Endodermal cell (in vitro differentiated cells): Measurements from ENCODE around the gene SLC22A16. TPM values are rescaled to one million over a fixed set of nuclear protein-coding genes. Genes with fewer than 3 reads are reported as not detected.

Experiments
- DNase-seq: peaks from one replicate; pipeline ENCODE4 v3.0.0-alpha.2; 2017
- H3K27ac ChIP-seq: 2 replicates; pipeline ENCODE4 v1.5.1; 2013; ENCODE audit warnings: mild to moderate bottlenecking, low read depth, low read length, moderate library complexity
- H3K27me3 ChIP-seq: 2 replicates; pipeline ENCODE4 v1.6.1; 2013; ENCODE audit warnings: mild to moderate bottlenecking, low read length, moderate library complexity; ENCODE audit not compliant: insufficient read depth, control insufficient read depth, poor library complexity, severe bottlenecking
- H3K36me3 ChIP-seq: 2 replicates; pipeline ENCODE4 v1.7.0; 2013; ENCODE audit warnings: mild to moderate bottlenecking, low read length, moderate library complexity; ENCODE audit not compliant: control insufficient read depth, insufficient read depth
- H3K4me1 ChIP-seq: one replicate; pipeline ENCODE4 v1.7.0; 2013; ENCODE audit warnings: low read length; ENCODE audit not compliant: control insufficient read depth, insufficient read depth
- H3K4me3 ChIP-seq: 2 replicates; pipeline ENCODE4 v1.5.1; 2013; ENCODE audit warnings: mild to moderate bottlenecking, low read length, moderate library complexity
- H3K9ac ChIP-seq: 2 replicates; pipeline ENCODE4 v1.6.1; 2013; ENCODE audit warnings: mild to moderate bottlenecking, low read length, moderate library complexity; ENCODE audit not compliant: poor library complexity, severe bottlenecking; ENCODE audit errors: extremely low read depth
- H3K9me3 ChIP-seq: 2 replicates; pipeline ENCODE4 v1.6.1; 2013; ENCODE audit warnings: mild to moderate bottlenecking, low read length, moderate library complexity; ENCODE audit not compliant: control insufficient read depth
- H3K27ac Mint-ChIP-seq: 2 replicates; pipeline ENCODE4 v1.8.0; 2020; ENCODE audit warnings: mixed read lengths
- H3K27me3 Mint-ChIP-seq: 2 replicates; pipeline ENCODE4 v1.8.0; 2021; ENCODE audit warnings: mild to moderate bottlenecking, mixed read lengths; ENCODE audit not compliant: insufficient read depth
- H3K36me3 Mint-ChIP-seq: 2 replicates; pipeline ENCODE4 v1.8.0; 2020; ENCODE audit warnings: low read depth, mixed read lengths
- H3K4me1 Mint-ChIP-seq: 2 replicates; pipeline ENCODE4 v1.8.0; 2020; ENCODE audit warnings: mixed read lengths
- H3K4me3 Mint-ChIP-seq: 2 replicates; pipeline ENCODE4 v1.8.0; 2020; ENCODE audit warnings: mild to moderate bottlenecking, moderate library complexity, mixed read lengths
- H3K9me3 Mint-ChIP-seq: 2 replicates; pipeline ENCODE4 v1.8.0; 2020; ENCODE audit warnings: mild to moderate bottlenecking, mixed read lengths
- CTCF ChIP-seq: fragments of 200-600 bp; sonication (generic); conservative IDR thresholded peaks from 2 replicates; pipeline ENCODE4 v1.5.0; 2021; ENCODE audit warnings: antibody characterized with exemption, mild to moderate bottlenecking
- WGBS, 2 experiments: methylation state at CpG; one replicate each; pipeline versions ENCODE4 v1.1.5 to v1.1.7; 2013; ENCODE audit warnings: missing lambda C conversion rate in 2 of 2, mixed read lengths in 1 of 2; ENCODE audit not compliant: insufficient coverage in 1 of 2, insufficient read length in 1 of 2; 5-methylcytosine and 5-hydroxymethylcytosine counted together
- total RNA-seq, 2 donors: library from RNA; stranded (reverse); fragmentation: NEBNext Ultra II Directional in 1 of 2; extraction: Animal tissue kit (Norgen Biotek cat#: 25700) in 1 of 2; gene quantifications; 2 replicates in 1 of 2; 3 replicates in 1 of 2; pipeline ENCODE4 v1.2.1, GENCODE V29; 2021

The SLC22A16 gene
- total RNA-seq, 2 donors from 2014 or later, result not detected

GRCh38 chr6:110448846-110449540 is 27.4 kb downstream of the SLC22A16 start:
- no peak for TF ChIP-seq CTCF
- no peaks in the 10 kb centered on the region for H3K27me3 Mint-ChIP-seq
- H3K9ac ChIP-seq, result no peak overlapping the region
- H3K36me3 Mint-ChIP-seq, result no peaks in the 10 kb centered on the region
- no peak overlapping the region for H3K27ac Mint-ChIP-seq
- no peaks in the 10 kb centered on the region for H3K27me3 ChIP-seq
- H3K4me3 ChIP-seq, result no peak overlapping the region
- peaks cover 6% of the 10 kb centered on the region for H3K4me1 Mint-ChIP-seq
- WGBS, 2 experiments, result 86 to 89% methylated on average over 3 to 4 of the region's 4 CpGs
- H3K9me3 ChIP-seq, result peaks cover 7% of the 10 kb centered on the region
- no peak overlapping the region for H3K27ac ChIP-seq
- H3K9me3 Mint-ChIP-seq, result peaks cover 3% of the 10 kb centered on the region
- no peak overlapping the region for H3K4me3 Mint-ChIP-seq
- no peak for DNase-seq
- peaks cover 4% of the 10 kb centered on the region for H3K4me1 ChIP-seq
- no peaks in the 10 kb centered on the region for H3K36me3 ChIP-seq

GRCh38 chr6:110447761-110448160 is 28.7 kb downstream of the SLC22A16 start:
- Mint-ChIP-seq H3K27me3 (no peaks in the 10 kb centered on the region), H3K36me3 (no peaks in the 10 kb centered on the region), H3K27ac (no peak overlapping the region), H3K4me1 (peaks cover 4% of the 10 kb centered on the region), H3K9me3 (no peaks in the 10 kb centered on the region), H3K4me3 (no peak overlapping the region)
- Histone ChIP-seq H3K4me3 (no peak overlapping the region), H3K9me3 (no peaks in the 10 kb centered on the region), H3K4me1 (peaks cover 4% of the 10 kb centered on the region), H3K27ac (no peak overlapping the region), H3K27me3 (no peaks in the 10 kb centered on the region), H3K9ac (no peak overlapping the region), H3K36me3 (no peaks in the 10 kb centered on the region)
- TF ChIP-seq CTCF, result no peak
- DNase-seq, result no peak
- WGBS, 2 experiments, result 95 to 97% methylated on average over 2 to 3 of the region's 3 CpGs

DNA sequence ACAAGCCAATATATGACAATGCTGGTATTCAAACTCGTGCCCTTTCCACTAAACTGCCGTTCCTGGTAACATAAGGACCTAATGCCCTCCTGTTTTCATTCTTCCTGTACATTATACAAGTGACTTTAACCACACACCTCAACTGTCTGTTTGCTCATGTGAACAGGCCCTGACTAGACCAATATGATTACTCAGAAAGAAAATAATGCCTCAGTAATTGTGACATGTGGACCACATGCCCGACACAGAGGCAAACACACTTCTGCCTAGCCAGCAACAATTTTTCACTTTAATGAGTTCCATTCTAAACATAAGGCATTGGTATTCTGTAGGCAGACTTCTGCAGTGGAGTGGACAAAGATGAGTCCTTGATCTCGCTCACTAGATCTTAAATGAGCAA is 30.0 kb downstream of the SLC22A16 start:
- no peak for DNase-seq
- H3K4me1 Mint-ChIP-seq, result peaks cover 4% of the 10 kb centered on the region
- no peaks in the 10 kb centered on the region for H3K36me3 ChIP-seq
- H3K9me3 ChIP-seq, result no peaks in the 10 kb centered on the region
- no peak overlapping the region for H3K27ac Mint-ChIP-seq
- no peaks in the 10 kb centered on the region for H3K36me3 Mint-ChIP-seq
- no peak overlapping the region for H3K27ac ChIP-seq
- H3K9me3 Mint-ChIP-seq, result no peaks in the 10 kb centered on the region
- no peak overlapping the region for H3K4me3 Mint-ChIP-seq
- H3K4me1 ChIP-seq, result peaks cover 4% of the 10 kb centered on the region
- no peak overlapping the region for H3K9ac ChIP-seq
- WGBS, 2 experiments, result 93 to 97% methylated on average over 3 to 4 of the region's 4 CpGs
- no peak for TF ChIP-seq CTCF
- H3K4me3 ChIP-seq, result no peak overlapping the region
- peaks cover 4% of the 10 kb centered on the region for H3K27me3 Mint-ChIP-seq
- H3K27me3 ChIP-seq, result no peaks in the 10 kb centered on the region
